Motor neuron (in vitro differentiated cells): ENCODE results near the gene OR5A2. TPM values are rescaled to one million over a fixed set of nuclear protein-coding genes. Genes with fewer than 3 reads are reported as not detected.
A peak's percentile ranks its signal among the peaks of the same experiment; 100 is the strongest.
"Not testable (repeated sequence)": the region's sequence is repeated elsewhere in the genome, so short reads cannot be mapped to it uniquely, and the experiment has no call there.

Experiments
- ATAC-seq, 8 experiments: fragments of 200-7000 bp; cut with Tn5 transposase; replicated peaks in 6 of 8; 2 replicates each; pipeline ENCODE4 v1.8.0; 2021; ENCODE audit warnings: mild to moderate bottlenecking in 8 of 8, moderate library complexity in 8 of 8
- H3K27ac ChIP-seq, 2 donors: fragments of 250-450 bp; sonication (Bioruptor Pico); 2 replicates each; pipeline ENCODE4 v1.9.0; 2021; ENCODE audit warnings: antibody characterized with exemption in 2 of 2, mild to moderate bottlenecking in 2 of 2, moderate library complexity in 1 of 2
- H3K4me1 ChIP-seq, 2 donors: fragments of 250-450 bp; sonication (Bioruptor Pico); replicated peaks in 1 of 2; 2 replicates each; pipeline ENCODE4 v1.6.1; 2021; ENCODE audit warnings: antibody characterized with exemption in 2 of 2, mild to moderate bottlenecking in 2 of 2, moderate library complexity in 1 of 2
- H3K4me3 ChIP-seq, 5 donors: fragments of 250-450 bp; sonication (Bioruptor Pico); 2 replicates each; pipeline ENCODE4 v1.9.0; 2021; ENCODE audit warnings: antibody characterized with exemption in 5 of 5, mild to moderate bottlenecking in 5 of 5, moderate library complexity in 4 of 5
- WGBS, 10 experiments: fragments of 450-650 bp; shearing (Covaris generic); methylation state at CpG; one replicate each; pipeline ENCODE4 v1.0.0; 2022; 5-methylcytosine and 5-hydroxymethylcytosine counted together
- in situ Hi-C, 9 experiments: fragments of 400-800 bp; cut with MboI; loops; one replicate each; pipeline ENCODE4 v1.15.0; 2021; ENCODE audit warnings: low sequenced_read_pairs in 9 of 9, low pct_unique_long_range_greater_than_20kb in 2 of 9; ENCODE audit not compliant: unreplicated experiment in 9 of 9
- total RNA-seq, 8 experiments: library from RNA; unstranded; fragments of 300-600 nt; gene quantifications; 2 replicates each; pipeline versions ENCODE4 v1.2.3 to v1.2.4, GENCODE V29; 2022

Gene OR5A2
- total RNA-seq, 8 experiments from 2014 or later, result 0.04 to 0.52 (median 0.12) TPM; not detected in 2

- Histone ChIP-seq H3K27ac (no peak overlapping the region), H3K4me1 (peaks cover 0 to 14% of the 10 kb centered on the region in 2 donors), H3K4me3 (no peak overlapping the region)
- WGBS, 10 experiments, result 0 to 100% (median 40%) methylated on average over 1 to 3 of the region's 4 CpGs; no CpG with 5 or more reads in 4 of the 10 experiments
- ATAC-seq, result no peak
- in situ Hi-C loops, result loop anchor here in 3 of 9 experiments (10.0 to 25.0 kb wide), 2 partner anchors 238 to 260 kb away; no protein-coding TSS in a partner anchor
Observed at GRCh38 chr11:59425131-59425530, 1.1 kb downstream of the OR5A2 start.

- peaks cover 0 to 14% of the 10 kb centered on the region in 2 donors for H3K4me1 ChIP-seq
- H3K27ac ChIP-seq, result no peak overlapping the region
- H3K4me3 ChIP-seq, result no peak overlapping the region
- no peak for ATAC-seq
- in situ Hi-C loops, result loop anchor here in 1 of 9 experiments (10.0 kb wide), 1 partner anchor 259 kb away; no protein-coding TSS in a partner anchor
- 0 to 100% (median 50%) methylated on average over 1 to 2 of the region's 2 CpGs; no CpG with 5 or more reads in 2 of the 10 experiments for WGBS, 10 experiments
Observed at GRCh38 chr11:59423835-59424234, 2.4 kb downstream of the OR5A2 start.

GRCh38 chr11:59418156-59418555, 8.1 kb downstream of the OR5A2 start:
- 0 to 100% (median 85%) methylated on average over 1 to 2 of the region's 2 CpGs; no CpG with 5 or more reads in 3 of the 10 experiments for WGBS, 10 experiments
- Histone ChIP-seq H3K4me3 (no peak overlapping the region), H3K27ac (no peak overlapping the region), H3K4me1 (no peaks in the 10 kb centered on the region)
- ATAC-seq, result peak in 3 of 8 experiments; percentile 88 to 95 (median 89)
- in situ Hi-C loops, result no loop called here

- Histone ChIP-seq H3K4me3 (no peak overlapping the region), H3K27ac (no peak overlapping the region), H3K4me1 (no peaks in the 10 kb centered on the region)
- WGBS, 10 experiments, result 0 to 90% (median 67%) methylated on average over 1 to 5 of the region's 5 CpGs; no CpG with 5 or more reads in 1 of the 10 experiments
- peak in 2 of 8 experiments; percentile 36 to 40 for ATAC-seq
- in situ Hi-C loops, result no loop called here
Observed at GRCh38 chr11:59417023-59417422, 9.2 kb downstream of the OR5A2 start.

GRCh38 chr11:59416613-59417012, 9.6 kb downstream of the OR5A2 start:
- in situ Hi-C loops, result no loop called here
- H3K4me1 ChIP-seq, result no peaks in the 10 kb centered on the region
- ATAC-seq, result peak in 1 of 8 experiments; percentile 11
- 0 to 97% (median 86%) methylated on average over 1 to 5 of the region's 5 CpGs for WGBS, 10 experiments
- no peak overlapping the region for H3K4me3 ChIP-seq
- no peak overlapping the region for H3K27ac ChIP-seq

GRCh38 chr11:59415111-59415510, 11.1 kb downstream of the OR5A2 start:
- WGBS, 10 experiments, result 0 to 100% (median 43%) methylated on average over 1 of the region's 1 CpG; no CpG with 5 or more reads in 5 of the 10 experiments
- ATAC-seq, result no peak
- in situ Hi-C loops, result no loop called here

GRCh38 chr11:59413646-59414045, 12.6 kb downstream of the OR5A2 start:
- H3K27ac ChIP-seq, result no peak overlapping the region
- in situ Hi-C loops, result no loop called here
- H3K4me1 ChIP-seq, result no peaks in the 10 kb centered on the region
- ATAC-seq, result no peak
- no peak overlapping the region for H3K4me3 ChIP-seq
- 6 to 100% (median 76%) methylated on average over 1 to 2 of the region's 2 CpGs for WGBS, 10 experiments

More at GRCh38 chr11:59415111-59415510, 11.1 kb downstream of the OR5A2 start:
- no peaks in the 10 kb centered on the region for H3K4me1 ChIP-seq
- H3K4me3 ChIP-seq, result no peak overlapping the region
- no peak overlapping the region for H3K27ac ChIP-seq

GRCh38 chr11:59403546-59403945, 22.7 kb downstream of the OR5A2 start:
- in situ Hi-C loops, result no loop called here
- Histone ChIP-seq H3K4me1 (no peaks in the 10 kb centered on the region), H3K4me3 (no peak overlapping the region), H3K27ac (no peak overlapping the region)
- no peak for ATAC-seq

GRCh38 chr11:59401262-59401552, 25.0 kb downstream of the OR5A2 start:
- WGBS, 10 experiments, result 0 to 100% (median 35%) methylated on average over 1 to 2 of the region's 2 CpGs; no CpG with 5 or more reads in 1 of the 10 experiments
- ATAC-seq, result no peak
- Histone ChIP-seq H3K27ac (no peak overlapping the region), H3K4me1 (no peaks in the 10 kb centered on the region), H3K4me3 (no peak overlapping the region)
- in situ Hi-C loops, result no loop called here

- Histone ChIP-seq H3K4me1 (no peaks in the 10 kb centered on the region), H3K27ac (no peak overlapping the region), H3K4me3 (no peak overlapping the region)
- ATAC-seq, result no peak
- in situ Hi-C loops, result no loop called here
- WGBS, 10 experiments, result 0 to 100% (median 78%) methylated on average over 1 to 3 of the region's 3 CpGs; no CpG with 5 or more reads in 1 of the 10 experiments
Observed at GRCh38 chr11:59400461-59401261, 25.6 kb downstream of the OR5A2 start.

- H3K27ac ChIP-seq, result no peak overlapping the region
- H3K4me1 ChIP-seq, result no peaks in the 10 kb centered on the region
- no peak for ATAC-seq
- no peak overlapping the region for H3K4me3 ChIP-seq
- in situ Hi-C loops, result no loop called here
Observed at GRCh38 chr11:59394186-59394585, 32.0 kb downstream of the OR5A2 start.

GRCh38 chr11:59380263-59381059, 45.8 kb downstream of the OR5A2 start:
- Histone ChIP-seq H3K4me1 (no peaks in the 10 kb centered on the region), H3K4me3 (no peak overlapping the region), H3K27ac (no peak overlapping the region)
- no peak for ATAC-seq
- in situ Hi-C loops, result no loop called here
- 0 to 100% (median 37%) methylated on average over 1 to 2 of the region's 2 CpGs for WGBS, 10 experiments

GRCh38 chr11:59372324-59372723, 53.9 kb downstream of the OR5A2 start:
- H3K4me1 ChIP-seq, ATAC-seq, H3K4me3 ChIP-seq, H3K27ac ChIP-seq, in situ Hi-C loops: not testable (repeated sequence)
- WGBS, 10 experiments, result 0 to 32% (median 0%) methylated on average over 1 to 2 of the region's 3 CpGs; no CpG with 5 or more reads in 6 of the 10 experiments
